Measurements from ENCODE around the gene FBXW8. TPM values are rescaled to one million over a fixed set of nuclear protein-coding genes. Genes with fewer than 3 reads are reported as not detected.

FBXW8 gene
- total and polyA plus RNA-seq, 2 donors (not counting 3 experiments of a cell fraction or from before 2014, with no cell fraction given) = 15.4 TPM

DNA sequence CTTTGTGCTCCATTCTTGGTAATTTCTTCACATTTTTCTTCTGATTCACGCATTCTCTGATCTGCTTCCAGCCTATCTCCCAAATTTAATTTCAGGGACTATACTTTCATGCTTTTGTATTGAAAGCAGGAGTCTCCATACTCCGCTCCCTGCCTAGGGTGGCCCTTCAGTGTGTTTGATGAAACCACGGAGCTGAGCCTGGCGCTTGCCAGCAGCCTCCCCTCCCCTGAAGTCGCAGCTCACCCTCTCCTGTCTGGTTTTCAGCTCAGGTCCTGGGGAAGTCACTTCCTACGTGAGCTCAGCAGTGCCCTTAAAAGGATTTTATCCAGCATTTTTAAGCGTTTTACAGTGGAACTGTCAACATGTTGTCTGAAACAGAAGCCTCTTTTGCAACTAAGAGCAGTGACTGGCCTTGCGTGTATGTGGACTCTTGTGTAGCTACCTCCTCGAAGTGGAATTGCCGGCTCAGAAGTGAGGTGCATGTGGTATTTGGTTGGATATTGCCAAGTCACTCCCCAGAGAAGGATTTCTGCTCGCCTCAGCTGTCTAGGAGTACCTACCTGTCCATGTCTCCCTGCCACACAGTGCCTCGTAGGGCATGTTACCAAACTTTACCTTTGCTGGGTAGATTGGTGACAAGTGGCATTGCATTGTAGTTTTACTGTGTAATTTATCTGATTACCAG is 109.9 kb downstream of the FBXW8 start:
- POLR2A ChIA-PET = no interaction called here
- no peaks in the 10 kb centered on the region for H3K27me3 ChIP-seq (ENCODE audit: control insufficient read depth in 2 of 2, insufficient read depth in 2 of 2, low read length in 2 of 2)
- H2AFZ ChIP-seq (ENCODE audit: low read depth, low read length) = no peak overlapping the region
- H3K79me2 ChIP-seq (ENCODE audit: control insufficient read depth, insufficient read depth, low read length) = peaks cover 2% of the 10 kb centered on the region
- H3K4me3 ChIP-seq (replicated peaks in 1 of 3; ENCODE audit: insufficient read depth in 1 of 3, low read depth in 1 of 3, low read length in 3 of 3) = no peak overlapping the region
- DNase-seq (ENCODE audit: low read depth, low spot score) = no peak
- no peak overlapping the region for H3K4me2 ChIP-seq (ENCODE audit: insufficient read depth, low read length)
- no peak for FAIRE-seq
- no peaks in the 10 kb centered on the region for H4K20me1 ChIP-seq (replicated peaks; ENCODE audit: control insufficient read depth, extremely low read depth, insufficient read depth, low read length)
- TF ChIP-seq POLR2A (IDR thresholded peaks at IDR 0.05; ENCODE audit: low read depth, low read length) = no peak
- TF ChIP-seq FOS (IDR thresholded peaks at IDR 0.05; ENCODE audit: borderline replicate concordance, insufficient read depth, low read length) = no peak
- no peak for TF ChIP-seq GATA2 (IDR thresholded peaks at IDR 0.05; ENCODE audit: insufficient read depth, insufficient read length, low read depth, low read length)
- TF ChIP-seq CTCF (IDR thresholded peaks at IDR 0.05; ENCODE audit: extremely low read depth in 1 of 2, insufficient read depth in 1 of 2, low read depth in 1 of 2, low read length in 2 of 2) = no peak
- TF ChIP-seq EZH2 (IDR thresholded peaks at IDR 0.05; ENCODE audit: borderline replicate concordance, low read depth, low read length, severe bottlenecking) = no peak
- no peak for TF ChIP-seq MYC (IDR thresholded peaks at IDR 0.05; ENCODE audit: low read depth, low read length)
- TF ChIP-seq JUN (IDR thresholded peaks at IDR 0.05; ENCODE audit: borderline replicate concordance, insufficient read depth, insufficient read length, low read depth) = no peak
- TF ChIP-seq MAX (IDR thresholded peaks at IDR 0.05; ENCODE audit: insufficient read depth, insufficient read length) = no peak
- no peak for TF ChIP-seq POLR2AphosphoS5 (IDR thresholded peaks at IDR 0.05; ENCODE audit: insufficient read depth, low read depth, low read length)
- no peaks in the 10 kb centered on the region for H3K4me1 ChIP-seq (ENCODE audit: control insufficient read depth, extremely low read depth, insufficient read depth, low read length)
- no peaks in the 10 kb centered on the region for H3K9me3 ChIP-seq (replicated peaks; ENCODE audit: control insufficient read depth, insufficient read depth, low read length)
- peaks cover 5 to 14% of the 10 kb centered on the region in 2 experiments for H3K36me3 ChIP-seq (ENCODE audit: control insufficient read depth in 2 of 2, extremely low read depth in 1 of 2, insufficient read depth in 2 of 2, low read length in 2 of 2)
- intact Hi-C loops (cut with micrococcal nuclease) = no loop called here
- CTCF ChIA-PET = interaction anchor here (1.1 kb wide), 1 partner anchor 320 kb away, joined by 3 read pairs; no protein-coding TSS in a partner anchor
- no TSS peak for BruUV-seq (replicated peaks)
- dilution Hi-C loops (cut with MboI; ENCODE audit: extremely low pct_ligation_motif_present, low sequenced_read_pairs) = no loop called here
- no peak overlapping the region for H3K9ac ChIP-seq (replicated peaks; ENCODE audit: extremely low read depth, insufficient read depth, low read length)
- H3K9me1 ChIP-seq (replicated peaks; ENCODE audit: control insufficient read depth, extremely low read depth, insufficient read depth, low read length) = no peaks in the 10 kb centered on the region
- H3K27ac ChIP-seq (ENCODE audit: insufficient read depth, low read depth, low read length) = no peak overlapping the region

All from endothelial cell of umbilical vein (primary cell).